ENCODE data around the gene ZNF79. TPM values are rescaled to one million over a fixed set of nuclear protein-coding genes. Genes with fewer than 3 reads are reported as not detected.

The ZNF79 gene
- 1 to 10 TPM; 6.3 to 7.5 (median 6.4) TPM for polyA plus RNA-seq (ENCODE audit: insufficient read length in 3 of 3)
- long read RNA-seq, donor 1, partial matches to known transcripts = 4,706 of 4,863 reads
- long read RNA-seq, donor 1, other reads (novel, unspliced or antisense) = 156 of 4,863 reads
- long read RNA-seq, donor 2, partial matches to known transcripts = 4,506 of 4,651 reads
- long read RNA-seq, donor 2, other reads (novel, unspliced or antisense) = 144 of 4,651 reads
- long read RNA-seq, donor 3, partial matches to known transcripts = 6,587 of 6,740 reads
- long read RNA-seq, donor 3, other reads (novel, unspliced or antisense) = 152 of 6,740 reads
- long read RNA-seq, donor 4, partial matches to known transcripts = 6,265 of 6,415 reads
- long read RNA-seq, donor 4, other reads (novel, unspliced or antisense) = 148 of 6,415 reads
- long read RNA-seq, donor 5 = 0 reads
- long read RNA-seq, donor 6, partial matches to known transcripts = 4,758 of 4,896 reads
- long read RNA-seq, donor 6, other reads (novel, unspliced or antisense) = 134 of 4,896 reads
- long read RNA-seq, donor 7, partial matches to known transcripts = 1,463 of 6,857 reads
- long read RNA-seq, donor 7, other reads (novel, unspliced or antisense) = 5,392 of 6,857 reads
- long read RNA-seq, donor 8, partial matches to known transcripts = 8,824 of 9,103 reads
- long read RNA-seq, donor 8, other reads (novel, unspliced or antisense) = 277 of 9,103 reads
- long read RNA-seq, donor 9, partial matches to known transcripts = 3,818 of 3,946 reads
- long read RNA-seq, donor 9, other reads (novel, unspliced or antisense) = 124 of 3,946 reads
- long read RNA-seq, donor 10, partial matches to known transcripts = 5,125 of 5,246 reads
- long read RNA-seq, donor 10, other reads (novel, unspliced or antisense) = 120 of 5,246 reads
- long read RNA-seq, donor 11, partial matches to known transcripts = 4,144 of 4,247 reads
- long read RNA-seq, donor 11, other reads (novel, unspliced or antisense) = 103 of 4,247 reads
- long read RNA-seq, donor 12, partial matches to known transcripts = 4,709 of 4,868 reads
- long read RNA-seq, donor 12, other reads (novel, unspliced or antisense) = 159 of 4,868 reads
- long read RNA-seq, donor 13 = 0 reads
- long read RNA-seq, donor 14, partial matches to known transcripts = 6,380 of 6,618 reads
- long read RNA-seq, donor 14, other reads (novel, unspliced or antisense) = 237 of 6,618 reads
- long read RNA-seq, donor 15, partial matches to known transcripts = 1,546 of 1,594 reads
- long read RNA-seq, donor 15, other reads (novel, unspliced or antisense) = 47 of 1,594 reads
- long read RNA-seq, donor 16, partial matches to known transcripts = 12,519 of 13,033 reads
- long read RNA-seq, donor 16, other reads (novel, unspliced or antisense) = 510 of 13,033 reads

GRCh38 chr9:127423934-127424675 lies at the start of gene ZNF79:
Gene ZNF79 (plus strand): TSS chr9:127424382. CDS start chr9:127424788, 406 bp downstream.
- DNase-seq (ENCODE audit: extremely low read depth in 1 of 11, low read depth in 9 of 11, low spot score in 4 of 11) = peak; percentile 84 to 96 (median 89)

- DNase-seq (ENCODE audit: extremely low read depth in 1 of 11, low read depth in 9 of 11, low spot score in 4 of 11) = no peak
These were observed 43.7 kb upstream of the ZNF79 start for GRCh38 chr9:127380479-127380878.

GRCh38 chr9:127382541-127382940 lies 41.6 kb upstream of the ZNF79 start:
- no peak for DNase-seq (ENCODE audit: extremely low read depth in 1 of 11, low read depth in 9 of 11, low spot score in 4 of 11)

- no peak for DNase-seq (ENCODE audit: extremely low read depth in 1 of 11, low read depth in 9 of 11, low spot score in 4 of 11)
These were observed 40.0 kb upstream of the ZNF79 start for GRCh38 chr9:127384016-127384730.

- no peak for DNase-seq (ENCODE audit: extremely low read depth in 1 of 11, low read depth in 9 of 11, low spot score in 4 of 11)
These were observed 39.3 kb upstream of the ZNF79 start for GRCh38 chr9:127384901-127385300.

- no peak for DNase-seq (ENCODE audit: extremely low read depth in 1 of 11, low read depth in 9 of 11, low spot score in 4 of 11)
These were observed 37.9 kb upstream of the ZNF79 start for GRCh38 chr9:127386249-127386648.

GRCh38 chr9:127386981-127387380 lies 37.2 kb upstream of the ZNF79 start:
- no peak for DNase-seq (ENCODE audit: extremely low read depth in 1 of 11, low read depth in 9 of 11, low spot score in 4 of 11)

- DNase-seq (ENCODE audit: extremely low read depth in 1 of 11, low read depth in 9 of 11, low spot score in 4 of 11) = peak in 8 of 11 donors; percentile 44 to 75 (median 60)
These were observed 35.9 kb upstream of the ZNF79 start for GRCh38 chr9:127388037-127388855.

GRCh38 chr9:127388856-127389238 lies 35.3 kb upstream of the ZNF79 start:
- no peak for DNase-seq (ENCODE audit: extremely low read depth in 1 of 11, low read depth in 9 of 11, low spot score in 4 of 11)

GRCh38 chr9:127389381-127390247 lies 34.6 kb upstream of the ZNF79 start:
- no peak for DNase-seq (ENCODE audit: extremely low read depth in 1 of 11, low read depth in 9 of 11, low spot score in 4 of 11)

- no peak for DNase-seq (ENCODE audit: extremely low read depth in 1 of 11, low read depth in 9 of 11, low spot score in 4 of 11)
These were observed 34.0 kb upstream of the ZNF79 start for GRCh38 chr9:127390248-127390545.

- DNase-seq (ENCODE audit: extremely low read depth in 1 of 11, low read depth in 9 of 11, low spot score in 4 of 11) = no peak
These were observed 33.6 kb upstream of the ZNF79 start for GRCh38 chr9:127390563-127390962.

- no peak for DNase-seq (ENCODE audit: extremely low read depth in 1 of 11, low read depth in 9 of 11, low spot score in 4 of 11)
These were observed 32.0 kb upstream of the ZNF79 start for GRCh38 chr9:127392166-127392565.

- DNase-seq (ENCODE audit: extremely low read depth in 1 of 11, low read depth in 9 of 11, low spot score in 4 of 11) = no peak
These were observed 31.2 kb upstream of the ZNF79 start for GRCh38 chr9:127392976-127393375.

- DNase-seq (ENCODE audit: extremely low read depth in 1 of 11, low read depth in 9 of 11, low spot score in 4 of 11) = peak in 5 of 11 donors; percentile 20 to 54 (median 32)
These were observed 30.5 kb upstream of the ZNF79 start for GRCh38 chr9:127393645-127394044.
